DOHH2 (cell line): ENCODE data around the gene HSPG2.

Experiments used
- H3F3A ChIP-seq: fragments of 200-600 bp; sonication (generic), shearing (Covaris generic); 2 replicates; pipeline ENCODE4 v1.6.0; 2016; ENCODE audit warnings: antibody characterized with exemption, mild to moderate bottlenecking; ENCODE audit not compliant: control insufficient read depth, insufficient read depth
- H3K27ac ChIP-seq: fragments of 200-600 bp; sonication (generic); 2 replicates; pipeline ENCODE4 v1.5.1; 2014; ENCODE audit warnings: low read depth, mild to moderate bottlenecking, low read length, moderate library complexity
- H3K27me3 ChIP-seq: fragments of 200-600 bp; sonication (generic); 2 replicates; pipeline ENCODE4 v1.6.1; 2014; ENCODE audit warnings: mild to moderate bottlenecking, low read length, mixed read lengths; ENCODE audit not compliant: control insufficient read depth
- H3K36me3 ChIP-seq: fragments of 200-600 bp; sonication (generic); 2 replicates; pipeline ENCODE4 v1.6.1; 2014; ENCODE audit warnings: mild to moderate bottlenecking, low read length, moderate library complexity, mixed read lengths; ENCODE audit not compliant: control insufficient read depth
- H3K4me1 ChIP-seq: fragments of 200-600 bp; sonication (generic); 2 replicates; pipeline ENCODE4 v1.6.1; 2014; ENCODE audit warnings: mild to moderate bottlenecking, low read length, mixed read lengths; ENCODE audit not compliant: control insufficient read depth
- H3K4me2 ChIP-seq: fragments of 200-600 bp; sonication (generic); 2 replicates; pipeline ENCODE4 v1.6.0; 2014; ENCODE audit warnings: mild to moderate bottlenecking, low read length, moderate library complexity
- H3K4me3 ChIP-seq: fragments of 200-600 bp; sonication (generic); 2 replicates; pipeline ENCODE4 v1.5.1; 2014; ENCODE audit warnings: mild to moderate bottlenecking, low read length, mixed read lengths
- H3K79me2 ChIP-seq: fragments of 200-600 bp; sonication (generic); 2 replicates; pipeline ENCODE4 v1.6.1; 2014; ENCODE audit warnings: mild to moderate bottlenecking, low read length, mixed read lengths; ENCODE audit not compliant: control insufficient read depth
- H3K9me2 ChIP-seq: fragments of 200-600 bp; sonication (generic); replicated peaks from 2 replicates; pipeline ENCODE4 v1.6.1; 2014; ENCODE audit warnings: mild to moderate bottlenecking, low read length, mixed read lengths; ENCODE audit not compliant: control insufficient read depth
- H3K9me3 ChIP-seq: fragments of 200-600 bp; sonication (generic); 2 replicates; pipeline ENCODE4 v1.6.1; 2014; ENCODE audit warnings: antibody characterized with exemption, low read length, mixed read lengths; ENCODE audit not compliant: control insufficient read depth, insufficient read depth
- H4K20me1 ChIP-seq: fragments of 200-600 bp; sonication (generic); 2 replicates; pipeline ENCODE4 v1.6.0; 2014; ENCODE audit warnings: low read depth, mild to moderate bottlenecking, antibody characterized with exemption, low read length, moderate library complexity; ENCODE audit not compliant: control insufficient read depth, insufficient read depth
- CTCF ChIP-seq: fragments of 200-600 bp; sonication (generic); IDR thresholded peaks from one replicate; pipeline ENCODE4 v1.5.1; 2014; ENCODE audit warnings: antibody characterized with exemption, mild to moderate bottlenecking, low read depth, low read length; ENCODE audit not compliant: poor library complexity, severe bottlenecking
- EZH2phosphoT487 ChIP-seq: fragments of 200-600 bp; sonication (generic); IDR thresholded peaks from 2 replicates; pipeline ENCODE4 v1.6.1; 2017; ENCODE audit warnings: borderline replicate concordance, mild to moderate bottlenecking, antibody characterized with exemption, low read length, moderate library complexity, mixed read lengths

HSPG2 gene

GRCh38 chr1:21871943-21872342 is 65.2 kb downstream of the HSPG2 start:
- Histone ChIP-seq H3K79me2 (no peaks in the 10 kb centered on the region), H3K9me3 (no peaks in the 10 kb centered on the region), H3F3A (no peaks in the 10 kb centered on the region), H3K27ac (no peak overlapping the region), H4K20me1 (no peaks in the 10 kb centered on the region), H3K4me1 (no peaks in the 10 kb centered on the region), H3K27me3 (no peaks in the 10 kb centered on the region), H3K36me3 (no peaks in the 10 kb centered on the region), H3K9me2 (no peaks in the 10 kb centered on the region), H3K4me2 (no peak overlapping the region), H3K4me3 (no peak overlapping the region)
- TF ChIP-seq EZH2phosphoT487 (no peak), CTCF (no peak)

- TF ChIP-seq CTCF: no peak
- no peak for TF ChIP-seq EZH2phosphoT487
- Histone ChIP-seq H3K36me3 (no peaks in the 10 kb centered on the region), H3K27ac (no peak overlapping the region), H3K27me3 (no peaks in the 10 kb centered on the region), H4K20me1 (no peaks in the 10 kb centered on the region), H3K9me2 (no peaks in the 10 kb centered on the region), H3K4me1 (no peaks in the 10 kb centered on the region), H3K4me3 (no peak overlapping the region), H3K79me2 (no peaks in the 10 kb centered on the region), H3K4me2 (no peak overlapping the region), H3F3A (no peaks in the 10 kb centered on the region), H3K9me3 (no peaks in the 10 kb centered on the region)
Measured at GRCh38 chr1:21870611-21871010, 66.5 kb downstream of the HSPG2 start.

GRCh38 chr1:21869620-21870121 is 67.4 kb downstream of the HSPG2 start:
- no peaks in the 10 kb centered on the region for H4K20me1 ChIP-seq
- no peaks in the 10 kb centered on the region for H3F3A ChIP-seq
- H3K36me3 ChIP-seq: no peaks in the 10 kb centered on the region
- no peaks in the 10 kb centered on the region for H3K4me1 ChIP-seq
- H3K4me2 ChIP-seq: no peak overlapping the region
- no peaks in the 10 kb centered on the region for H3K27me3 ChIP-seq
- TF ChIP-seq CTCF: no peak
- TF ChIP-seq EZH2phosphoT487: no peak
- H3K27ac ChIP-seq: no peak overlapping the region
- H3K4me3 ChIP-seq: no peak overlapping the region
- no peaks in the 10 kb centered on the region for H3K9me3 ChIP-seq
- H3K79me2 ChIP-seq: no peaks in the 10 kb centered on the region
- no peaks in the 10 kb centered on the region for H3K9me2 ChIP-seq
